ENCODE results near the gene KLK10. TPM values are rescaled to one million over a fixed set of nuclear protein-coding genes. Genes with fewer than 3 reads are reported as not detected.
"Not testable (repeated sequence)": the region's sequence is repeated elsewhere in the genome, so short reads cannot be mapped to it uniquely, and the experiment has no call there.

The KLK10 gene
- total RNA-seq, 1 experiment from 2014 or later = 33.6 TPM

DNA sequence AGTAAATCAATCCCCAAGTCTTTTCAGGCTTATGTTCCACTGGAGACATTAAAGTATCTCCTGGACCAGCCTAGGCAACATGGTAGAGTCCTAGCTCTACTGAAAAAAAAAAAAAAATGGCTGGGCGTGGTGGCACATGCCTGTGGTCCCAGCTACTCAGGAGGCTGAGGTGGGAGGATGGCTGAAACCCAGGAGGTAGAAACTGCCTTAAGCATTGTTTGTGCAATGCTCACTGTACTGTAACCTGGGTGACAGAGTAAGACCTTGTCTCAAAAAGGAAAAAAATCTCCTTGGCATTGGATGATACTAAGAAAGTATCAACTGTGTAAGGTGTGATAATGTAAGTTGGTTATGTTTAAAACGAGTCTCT, 26.9 kb downstream of the KLK10 start:
- peak overlapping the region; percentile 55 for H3K4me2 ChIP-seq (ENCODE audit: low read length)
- intact Hi-C loops (cut with micrococcal nuclease) = no loop called here
- RAD21 ChIA-PET (ENCODE audit: low non-redundant PET in 1 of 2, low total read pairs in 2 of 2, uncharacterized antibody in 2 of 2, unreplicated experiment in 2 of 2) = no interaction called here

DNA sequence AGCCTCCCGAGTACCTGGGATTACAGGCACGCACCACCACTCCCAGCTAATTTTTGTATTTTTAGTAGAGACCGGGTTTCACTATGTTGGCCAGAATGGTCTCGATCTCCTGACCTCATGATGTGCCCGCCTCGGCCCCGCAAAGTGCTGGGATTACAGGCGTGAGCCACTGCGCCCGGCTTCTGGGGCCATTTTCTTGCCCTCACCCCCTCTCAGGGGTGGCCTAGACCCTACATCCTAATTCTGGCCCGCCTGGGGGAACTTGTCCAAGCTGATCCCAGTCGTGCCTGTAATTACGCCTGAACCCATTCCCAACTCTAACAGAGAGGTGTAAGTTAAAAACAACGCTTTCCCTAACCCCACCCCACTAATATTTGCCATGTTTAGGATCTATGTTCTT, 35.1 kb downstream of the KLK10 start:
- H3K27ac ChIP-seq (ENCODE audit: low read depth, low read length); RAD21 ChIA-PET (ENCODE audit: low non-redundant PET in 1 of 2, low total read pairs in 2 of 2, uncharacterized antibody in 2 of 2, unreplicated experiment in 2 of 2); intact Hi-C loops (cut with micrococcal nuclease); ATAC-seq; H4K20me1 ChIP-seq (ENCODE audit: insufficient read depth); H2AFZ ChIP-seq (ENCODE audit: low read depth, low read length, poor library complexity, severe bottlenecking); H3K9me2 ChIP-seq (ENCODE audit: insufficient read depth); H3K27me3 ChIP-seq (ENCODE audit: insufficient read depth, low read length); H3K9me3 ChIP-seq (ENCODE audit: control insufficient read depth in 1 of 2, insufficient read depth in 1 of 2, low read depth in 1 of 2, low read length in 2 of 2); H3K36me3 ChIP-seq (ENCODE audit: control insufficient read depth in 1 of 2, insufficient read depth in 2 of 2, low read length in 2 of 2); DNase-seq (ENCODE audit: low read depth, low spot score); H3K79me2 ChIP-seq (ENCODE audit: insufficient read depth, low read length): not testable (repeated sequence)
- CTCF ChIA-PET = interaction anchor here (1.0 to 1.4 kb wide), 2 partner anchors 9 to 112 kb away, joined by 3 to 5 read pairs; no protein-coding TSS in a partner anchor
- peak overlapping the region; percentile 83 for H3K4me2 ChIP-seq (ENCODE audit: low read length)
- TSS peak; percentile 64 for BruUV-seq (replicated peaks)
- H3K4me3 ChIP-seq (replicated peaks in 1 of 2; ENCODE audit: low read depth in 1 of 2, low read length in 2 of 2) = peak overlapping the region; percentile 41 to 55
- POLR2A ChIA-PET = interaction anchor here (0.8 to 1.2 kb wide), 4 partner anchors 8 to 62 kb away, joined by 3 to 7 read pairs (median 4); partner anchors contain the start of gene KLK8
- H3K9ac ChIP-seq (ENCODE audit: low read length) = 0 out of 2 replicates have a peak overlapping the region, but pooled peaks have one; percentile 47
- peaks cover 11 to 32% of the 10 kb centered on the region in 2 experiments for H3K4me1 ChIP-seq (ENCODE audit: control insufficient read depth in 1 of 2, insufficient read depth in 2 of 2, low read length in 2 of 2)

More for the DNA sequence above, 26.9 kb downstream of the KLK10 start:
- ChIA-PET POLR2A (interaction anchor here (0.7 to 4.2 kb wide), 4 partner anchors 9 to 483 kb away, joined by 3 to 19 read pairs (median 5); partner anchors contain the start of genes KLK7 and KLK8), CTCF (interaction anchor here (1.2 kb wide), 1 partner anchor 9 kb away, joined by 5 read pairs; the partner anchor contains the start of gene KLK7)
- Histone ChIP-seq H3K27ac (ENCODE audit: low read depth, low read length) (no peak overlapping the region), H3K9me2 (ENCODE audit: insufficient read depth) (no peaks in the 10 kb centered on the region), H3K4me3 (replicated peaks in 1 of 2; ENCODE audit: low read depth in 1 of 2, low read length in 2 of 2) (no peak overlapping the region), H3K27me3 (ENCODE audit: insufficient read depth, low read length) (no peaks in the 10 kb centered on the region), H2AFZ (ENCODE audit: low read depth, low read length, poor library complexity, severe bottlenecking) (peak overlapping the region; percentile 66), H3K79me2 (ENCODE audit: insufficient read depth, low read length) (no peaks in the 10 kb centered on the region), H3K4me1 (ENCODE audit: control insufficient read depth in 1 of 2, insufficient read depth in 2 of 2, low read length in 2 of 2) (peaks cover 16 to 35% of the 10 kb centered on the region in 2 experiments), H3K36me3 (ENCODE audit: control insufficient read depth in 1 of 2, insufficient read depth in 2 of 2, low read length in 2 of 2) (no peaks in the 10 kb centered on the region), H4K20me1 (ENCODE audit: insufficient read depth) (no peaks in the 10 kb centered on the region), H3K9ac (ENCODE audit: low read length) (no peak overlapping the region), H3K9me3 (ENCODE audit: control insufficient read depth in 1 of 2, insufficient read depth in 1 of 2, low read depth in 1 of 2, low read length in 2 of 2) (no peaks in the 10 kb centered on the region)
- ATAC-seq (peak; percentile 45), DNase-seq (ENCODE audit: low read depth, low spot score) (no peak)
- TF ChIP-seq ZFX (IDR thresholded peaks at IDR 0.05) = no peak
- TF ChIP-seq, protein P1, sequence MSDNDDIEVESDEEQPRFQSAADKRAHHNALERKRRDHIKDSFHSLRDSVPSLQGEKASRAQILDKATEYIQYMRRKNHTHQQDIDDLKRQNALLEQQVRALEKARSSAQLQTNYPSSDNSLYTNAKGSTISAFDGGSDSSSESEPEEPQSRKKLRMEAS (IDR thresholded peaks at IDR 0.05) = peak; percentile 35; the same call in 1 of the 2 replicates
- BruUV-seq (replicated peaks) = no TSS peak
